ENCODE data around the gene PTPRN2. TPM values are rescaled to one million over a fixed set of nuclear protein-coding genes. Genes with fewer than 3 reads are reported as not detected.
"Not testable (repeated sequence)": the region's sequence is repeated elsewhere in the genome, so short reads cannot be mapped to it uniquely, and the experiment has no call there.

Gene PTPRN2
- total and polyA plus RNA-seq, 2 donors from 2014 or later = 4.8 to 6.2 TPM

GRCh38 chr7:158419238-158419785 is 168.3 kb downstream of the PTPRN2 start:
- H3K27ac ChIP-seq (ENCODE audit: low read depth in 2 of 2, low read length in 2 of 2) = no peak overlapping the region
- H3K4me3 ChIP-seq (ENCODE audit: low read length in 3 of 3) = no peak overlapping the region
- no peaks in the 10 kb centered on the region for H3K4me1 ChIP-seq (ENCODE audit: control insufficient read depth in 2 of 3, insufficient read depth in 2 of 3, low read depth in 1 of 3, low read length in 3 of 3)
- TF ChIP-seq, protein P1, sequence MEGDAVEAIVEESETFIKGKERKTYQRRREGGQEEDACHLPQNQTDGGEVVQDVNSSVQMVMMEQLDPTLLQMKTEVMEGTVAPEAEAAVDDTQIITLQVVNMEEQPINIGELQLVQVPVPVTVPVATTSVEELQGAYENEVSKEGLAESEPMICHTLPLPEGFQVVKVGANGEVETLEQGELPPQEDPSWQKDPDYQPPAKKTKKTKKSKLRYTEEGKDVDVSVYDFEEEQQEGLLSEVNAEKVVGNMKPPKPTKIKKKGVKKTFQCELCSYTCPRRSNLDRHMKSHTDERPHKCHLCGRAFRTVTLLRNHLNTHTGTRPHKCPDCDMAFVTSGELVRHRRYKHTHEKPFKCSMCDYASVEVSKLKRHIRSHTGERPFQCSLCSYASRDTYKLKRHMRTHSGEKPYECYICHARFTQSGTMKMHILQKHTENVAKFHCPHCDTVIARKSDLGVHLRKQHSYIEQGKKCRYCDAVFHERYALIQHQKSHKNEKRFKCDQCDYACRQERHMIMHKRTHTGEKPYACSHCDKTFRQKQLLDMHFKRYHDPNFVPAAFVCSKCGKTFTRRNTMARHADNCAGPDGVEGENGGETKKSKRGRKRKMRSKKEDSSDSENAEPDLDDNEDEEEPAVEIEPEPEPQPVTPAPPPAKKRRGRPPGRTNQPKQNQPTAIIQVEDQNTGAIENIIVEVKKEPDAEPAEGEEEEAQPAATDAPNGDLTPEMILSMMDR (IDR thresholded peaks at IDR 0.05; ENCODE audit: borderline replicate concordance, extremely low read depth, insufficient read depth) = no peak
- H3K27me3 ChIP-seq (ENCODE audit: control insufficient read depth, insufficient read depth, low read length) = no peaks in the 10 kb centered on the region
- no peaks in the 10 kb centered on the region for H3K36me3 ChIP-seq (ENCODE audit: control insufficient read depth in 2 of 3, insufficient read depth in 3 of 3, low read length in 3 of 3)
- DNase-seq = peak in 1 of 5 donors; percentile 21
- no peak overlapping the region for H3K9ac ChIP-seq (ENCODE audit: low read length in 3 of 3)
- H3K9me3 ChIP-seq (ENCODE audit: control insufficient read depth in 2 of 3, insufficient read depth in 1 of 3, low read length in 3 of 3) = peaks cover 0 to 3% (median 2%) of the 10 kb centered on the region in 3 donors
- no peak for FAIRE-seq
- intact Hi-C loops (cut with DNase I) = no loop called here

GRCh38 chr7:158418395-158418794 is 169.2 kb downstream of the PTPRN2 start:
- intact Hi-C loops (cut with DNase I) = not testable (repeated sequence)

GRCh38 chr7:158416283-158416933 is 171.2 kb downstream of the PTPRN2 start:
- Histone ChIP-seq H3K27ac (ENCODE audit: low read depth in 2 of 2, low read length in 2 of 2) (no peak overlapping the region), H3K4me3 (ENCODE audit: low read length in 3 of 3) (no peak overlapping the region), H3K27me3 (ENCODE audit: control insufficient read depth, insufficient read depth, low read length) (no peaks in the 10 kb centered on the region), H3K4me1 (ENCODE audit: control insufficient read depth in 2 of 3, insufficient read depth in 2 of 3, low read depth in 1 of 3, low read length in 3 of 3) (no peaks in the 10 kb centered on the region), H3K36me3 (ENCODE audit: control insufficient read depth in 2 of 3, insufficient read depth in 3 of 3, low read length in 3 of 3) (no peaks in the 10 kb centered on the region), H3K9ac (ENCODE audit: low read length in 3 of 3) (no peak overlapping the region), H3K9me3 (ENCODE audit: control insufficient read depth in 2 of 3, insufficient read depth in 1 of 3, low read length in 3 of 3) (peaks cover 0 to 3% (median 2%) of the 10 kb centered on the region in 3 donors)
- DNase-seq (peak in 1 of 5 donors; percentile 20), FAIRE-seq (no peak)
- intact Hi-C loops (cut with DNase I) = no loop called here
- TF ChIP-seq, protein P1 (IDR thresholded peaks at IDR 0.05; ENCODE audit: borderline replicate concordance, extremely low read depth, insufficient read depth) = no peak

More at GRCh38 chr7:158418395-158418794, 169.2 kb downstream of the PTPRN2 start:
- not testable (repeated sequence) for H3K4me1 ChIP-seq (ENCODE audit: control insufficient read depth in 2 of 3, insufficient read depth in 2 of 3, low read depth in 1 of 3, low read length in 3 of 3); H3K27me3 ChIP-seq (ENCODE audit: control insufficient read depth, insufficient read depth, low read length); H3K4me3 ChIP-seq (ENCODE audit: low read length in 3 of 3); H3K36me3 ChIP-seq (ENCODE audit: control insufficient read depth in 2 of 3, insufficient read depth in 3 of 3, low read length in 3 of 3); H3K9me3 ChIP-seq (ENCODE audit: control insufficient read depth in 2 of 3, insufficient read depth in 1 of 3, low read length in 3 of 3); H3K9ac ChIP-seq (ENCODE audit: low read length in 3 of 3); H3K27ac ChIP-seq (ENCODE audit: low read depth in 2 of 2, low read length in 2 of 2); FAIRE-seq; DNase-seq

DNA sequence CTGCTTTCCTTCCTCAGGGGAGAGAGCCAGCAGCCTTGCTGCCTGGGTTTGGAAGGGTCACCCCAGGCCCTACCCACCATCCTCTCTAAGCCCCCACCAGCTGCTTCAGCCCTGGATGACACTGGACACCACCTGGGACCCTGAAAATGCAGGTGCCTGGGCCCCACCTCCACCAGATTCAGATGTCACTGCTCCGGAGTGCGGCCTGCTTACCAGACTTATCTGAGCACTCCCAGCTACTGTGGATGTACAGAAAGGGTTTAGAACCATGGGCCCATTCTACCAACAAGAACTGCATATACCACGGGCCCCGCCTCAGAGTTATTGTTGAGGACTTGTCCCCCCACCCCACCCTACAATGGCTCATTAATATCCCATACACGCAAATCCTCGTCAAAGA is 172.3 kb downstream of the PTPRN2 start:
- TF ChIP-seq, protein P1 (IDR thresholded peaks at IDR 0.05; ENCODE audit: borderline replicate concordance, extremely low read depth, insufficient read depth) = no peak
- DNase-seq (peak in 1 of 5 donors; percentile 22), FAIRE-seq (no peak)
- Histone ChIP-seq H3K36me3 (ENCODE audit: control insufficient read depth in 2 of 3, insufficient read depth in 3 of 3, low read length in 3 of 3) (no peaks in the 10 kb centered on the region), H3K27me3 (ENCODE audit: control insufficient read depth, insufficient read depth, low read length) (no peaks in the 10 kb centered on the region), H3K4me3 (ENCODE audit: low read length in 3 of 3) (no peak overlapping the region), H3K27ac (ENCODE audit: low read depth in 2 of 2, low read length in 2 of 2) (no peak overlapping the region), H3K4me1 (ENCODE audit: control insufficient read depth in 2 of 3, insufficient read depth in 2 of 3, low read depth in 1 of 3, low read length in 3 of 3) (no peaks in the 10 kb centered on the region), H3K9ac (ENCODE audit: low read length in 3 of 3) (no peak overlapping the region), H3K9me3 (ENCODE audit: control insufficient read depth in 2 of 3, insufficient read depth in 1 of 3, low read length in 3 of 3) (peaks cover 0 to 3% (median 2%) of the 10 kb centered on the region in 3 donors)
- intact Hi-C loops (cut with DNase I) = no loop called here

Measured in kidney (tissue), 14 donors.